HG02571 (cell line): Measurements from ENCODE around the gene LYSMD4.

ENCODE experiments used
- ATAC-seq: cut with Tn5 transposase; IDR thresholded peaks from one replicate; pipeline ENCODE4 v1.9.1; 2021; ENCODE audit warnings: mild to moderate bottlenecking, moderate library complexity; ENCODE audit not compliant: unreplicated experiment

The LYSMD4 gene

DNA sequence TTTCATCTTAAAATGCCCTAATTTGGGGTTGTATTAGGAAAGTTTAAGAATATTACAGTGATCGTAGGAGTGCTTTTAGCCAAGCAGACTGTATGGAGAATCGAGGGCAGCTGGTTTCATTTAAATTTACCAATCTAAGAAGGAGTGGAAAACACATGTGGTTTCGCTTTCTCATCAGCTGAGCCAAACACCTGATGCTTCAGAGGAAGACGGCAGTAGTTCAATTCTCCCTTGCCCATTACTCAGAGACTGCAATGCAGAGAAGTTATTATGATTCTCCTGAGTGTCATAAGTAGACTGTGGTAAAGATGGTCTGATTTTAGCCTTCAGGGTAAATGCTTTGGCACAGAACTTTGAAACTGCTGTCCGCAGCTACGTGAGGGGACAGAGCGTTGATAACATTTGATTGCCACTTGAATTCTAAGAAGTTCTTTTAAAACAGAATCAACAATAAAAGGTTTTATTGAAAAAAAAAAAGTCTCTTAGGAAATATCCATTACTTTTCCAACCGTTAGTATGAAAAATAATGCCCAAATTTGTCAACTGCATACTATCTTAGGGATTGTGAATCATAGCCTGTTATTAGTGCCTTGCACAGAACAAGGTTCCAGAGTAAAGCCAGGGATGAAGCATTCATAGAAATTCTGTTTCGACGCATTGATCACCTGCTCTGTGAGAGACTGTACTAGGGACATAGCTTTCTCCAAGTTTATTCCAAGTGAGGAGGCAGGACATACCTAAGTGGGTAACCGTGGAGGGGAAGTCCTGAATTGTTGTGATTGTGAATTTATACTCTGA is 25.6 kb downstream of the LYSMD4 start:
- no peak for ATAC-seq

GRCh38 chr15:99706557-99707303 is 26.5 kb downstream of the LYSMD4 start:
- ATAC-seq = no peak

DNA sequence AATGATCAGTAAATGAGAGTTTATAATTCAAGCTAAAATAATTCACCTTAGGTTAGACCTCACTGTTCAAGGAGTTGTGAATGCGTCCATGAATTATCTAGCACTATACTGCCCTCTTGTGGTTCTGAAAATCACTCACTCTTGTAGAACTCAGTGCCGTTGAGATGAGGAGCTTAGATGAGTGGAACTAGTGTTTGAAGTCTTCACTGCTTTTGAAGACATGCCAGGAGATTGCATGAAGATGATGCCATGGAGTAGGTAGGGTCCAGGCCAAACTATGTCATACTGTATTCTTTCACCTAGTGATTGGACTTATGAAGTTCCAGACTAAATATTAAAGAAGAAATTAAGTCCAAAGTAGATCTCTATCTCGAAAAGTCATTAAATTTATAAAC is 28.8 kb downstream of the LYSMD4 start:
- peak; percentile 47 for ATAC-seq

DNA sequence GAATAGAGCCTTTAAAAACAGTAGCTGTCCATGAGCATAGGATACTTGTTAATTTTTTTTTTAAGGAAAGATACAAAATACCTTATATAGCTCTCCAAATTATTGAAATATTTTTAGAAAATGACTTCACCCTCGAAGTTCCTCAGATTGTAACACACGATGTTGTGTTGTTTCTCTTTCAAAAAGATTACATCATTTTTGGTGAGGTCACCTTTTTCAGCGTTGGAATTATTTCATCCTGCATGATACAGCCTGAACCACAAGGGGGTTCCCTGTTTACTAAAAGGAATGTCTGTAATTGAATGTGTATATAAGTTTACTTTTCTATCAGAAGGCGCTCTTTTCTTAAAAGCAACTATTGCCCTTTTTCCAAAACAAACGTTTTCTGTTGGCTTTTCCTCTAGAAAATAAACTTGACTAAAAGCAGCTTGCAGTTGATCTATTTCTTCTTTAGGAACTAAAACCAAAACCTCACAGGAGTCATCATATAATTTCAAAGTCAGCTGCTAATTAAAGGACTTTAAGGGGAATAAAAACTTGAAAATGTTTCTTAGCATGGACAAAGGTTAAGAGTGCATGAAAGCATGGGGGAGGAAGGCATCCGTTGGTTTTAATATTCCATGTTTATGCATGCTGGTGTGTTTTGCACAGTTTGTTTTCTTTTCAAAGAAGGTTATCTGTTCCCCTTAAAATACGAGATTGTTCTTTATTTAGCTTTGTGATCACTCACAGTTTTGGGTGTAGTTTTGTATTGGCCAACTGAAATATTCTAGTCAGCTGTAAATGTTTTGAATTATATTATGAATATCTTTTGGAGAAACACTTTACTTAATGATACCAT is 29.4 kb downstream of the LYSMD4 start:
- ATAC-seq = no peak

DNA sequence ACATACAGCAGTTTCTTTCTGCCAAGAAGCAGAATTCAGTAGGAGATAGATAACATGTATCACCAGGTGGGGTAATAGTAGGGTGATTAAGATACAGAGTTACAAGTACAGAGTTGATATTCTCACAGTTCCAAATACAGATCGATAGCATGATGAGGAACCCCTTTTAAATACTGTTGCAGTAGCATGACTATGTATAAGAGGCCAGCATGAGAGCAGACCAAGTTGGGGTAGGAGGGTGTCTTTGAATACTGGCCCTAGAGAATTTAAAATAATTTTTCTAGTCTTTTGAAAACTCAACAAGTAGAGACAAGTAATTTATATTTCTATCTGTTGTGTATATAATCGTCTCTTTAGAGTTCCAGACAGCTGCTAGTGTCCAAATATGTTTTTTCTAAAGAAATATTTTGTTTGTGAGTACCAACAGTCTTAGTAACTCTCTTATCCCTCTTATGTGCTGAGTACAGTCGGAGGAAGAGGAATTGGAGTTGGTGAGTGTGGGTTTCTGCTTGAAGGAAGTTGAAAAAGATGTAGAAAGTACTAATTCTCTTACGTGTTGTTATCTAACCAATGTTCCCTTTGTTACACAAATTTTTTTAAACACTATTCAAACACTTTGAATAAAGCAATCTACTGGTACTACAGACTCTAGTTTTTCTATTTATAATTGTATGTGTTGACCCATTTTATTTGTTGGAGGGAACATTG is 30.2 kb downstream of the LYSMD4 start:
- no peak for ATAC-seq

- ATAC-seq = no peak
Observed at GRCh38 chr15:99696096-99696495, 37.1 kb downstream of the LYSMD4 start.

GRCh38 chr15:99692825-99693224 is 40.4 kb downstream of the LYSMD4 start:
- ATAC-seq = no peak

GRCh38 chr15:99686290-99686689 is 46.9 kb downstream of the LYSMD4 start:
- no peak for ATAC-seq

DNA sequence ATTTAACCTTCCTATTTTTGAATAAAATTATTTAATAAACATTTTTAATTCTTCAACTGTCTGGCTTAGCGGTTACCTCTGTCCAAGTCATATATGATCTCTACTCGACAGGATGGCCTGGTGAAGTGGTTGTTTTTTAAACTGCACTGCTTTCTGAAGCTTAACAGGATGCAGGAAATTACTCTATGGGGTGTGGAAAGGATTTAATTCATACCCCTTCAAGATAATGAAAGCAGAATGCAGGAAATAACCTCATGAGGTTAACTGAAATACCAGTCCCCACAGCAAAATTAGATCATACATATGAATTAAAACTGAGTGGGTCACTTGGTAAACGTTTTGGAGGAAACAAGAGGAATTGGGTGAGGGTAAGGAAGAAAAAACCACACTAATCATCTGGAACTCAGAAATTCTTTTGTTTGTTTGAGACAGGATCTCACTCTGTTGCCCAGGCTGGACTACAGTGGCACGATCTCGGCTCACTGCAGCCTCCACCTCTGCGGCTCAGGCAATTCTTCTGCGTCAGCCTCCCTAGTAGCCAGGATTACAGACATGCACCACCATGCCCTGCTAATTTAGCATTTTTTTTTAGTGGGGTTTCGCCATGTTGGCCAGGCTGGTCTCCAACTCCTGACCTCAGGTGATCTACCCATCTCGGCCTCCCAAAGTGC is 50.1 kb downstream of the LYSMD4 start:
- no peak for ATAC-seq

- no peak for ATAC-seq
Observed at GRCh38 chr15:99682455-99682854, 50.8 kb downstream of the LYSMD4 start.

GRCh38 chr15:99681990-99682389 is 51.2 kb downstream of the LYSMD4 start:
- ATAC-seq = no peak

DNA sequence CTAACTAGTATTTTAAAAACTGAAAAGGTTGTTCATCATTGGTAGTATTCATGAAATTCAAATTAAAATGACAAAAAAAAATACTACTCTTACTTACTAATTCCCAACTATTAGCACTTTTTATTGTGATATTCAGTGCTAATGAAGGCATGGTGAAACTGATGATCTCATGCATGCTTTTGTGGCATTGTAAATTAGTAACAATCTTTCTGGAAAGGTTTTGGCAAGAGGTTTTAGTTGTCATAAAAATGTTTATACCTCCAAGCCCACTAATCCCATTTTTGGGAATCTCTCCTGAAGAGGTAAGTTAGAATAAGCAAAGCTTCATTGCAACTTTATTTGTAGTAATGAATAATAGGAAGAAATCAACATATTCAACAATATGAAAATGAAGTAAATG is 53.0 kb downstream of the LYSMD4 start:
- ATAC-seq = no peak

DNA sequence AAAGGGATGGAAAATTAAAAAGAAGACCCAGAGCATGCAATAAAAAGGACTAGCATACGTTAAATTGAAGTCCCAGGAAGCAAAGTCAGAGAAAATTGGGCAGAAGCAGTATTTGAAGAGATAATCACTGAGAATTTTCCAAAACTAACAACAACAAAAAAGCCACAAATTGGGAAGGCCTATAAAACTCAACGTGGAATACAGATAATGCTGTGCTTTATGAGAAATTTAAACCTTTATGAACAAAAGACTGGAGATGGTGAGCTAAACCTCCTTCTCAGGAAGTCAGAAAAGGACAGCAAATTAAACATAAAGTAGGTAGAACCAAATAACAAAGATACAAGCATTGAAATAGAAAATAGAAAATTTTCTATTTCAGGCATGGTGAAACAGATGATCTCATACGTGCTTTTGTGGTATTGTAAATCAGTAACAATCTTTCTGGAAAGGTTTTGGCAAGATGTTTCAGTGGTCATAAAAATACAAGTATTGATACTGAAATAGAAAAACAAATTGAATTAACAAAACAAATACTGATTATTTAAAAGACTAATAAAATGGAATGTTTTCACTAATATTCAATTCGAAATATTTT is 55.6 kb downstream of the LYSMD4 start:
- ATAC-seq = peak; percentile 72
